Retinal pigment epithelial cell (primary cell): ENCODE measurements around the gene SLCO1C1.
"Not testable (repeated sequence)": the region's sequence is repeated elsewhere in the genome, so short reads cannot be mapped to it uniquely, and the experiment has no call there.

Experiments
- DNase-seq: peaks from one replicate; pipeline ENCODE4 v3.0.0-alpha.2; 2010; ENCODE audit warnings: low read depth
- H3K4me3 ChIP-seq: 2 replicates; pipeline ENCODE4 v1.5.1; 2011; ENCODE audit warnings: mild to moderate bottlenecking, low read length, control low read depth, moderate library complexity
- TF ChIP-seq, protein P1 (sequence below): conservative IDR thresholded peaks from 2 replicates; pipeline ENCODE4 v1.5.1; 2011; ENCODE audit warnings: low read depth, low read length, control low read depth, inconsistent platforms

SLCO1C1 gene

GRCh38 chr12:20722142-20722541 lies 27.0 kb downstream of the SLCO1C1 start:
- H3K4me3 ChIP-seq = no peak overlapping the region
- DNase-seq = no peak
- TF ChIP-seq, protein P1, sequence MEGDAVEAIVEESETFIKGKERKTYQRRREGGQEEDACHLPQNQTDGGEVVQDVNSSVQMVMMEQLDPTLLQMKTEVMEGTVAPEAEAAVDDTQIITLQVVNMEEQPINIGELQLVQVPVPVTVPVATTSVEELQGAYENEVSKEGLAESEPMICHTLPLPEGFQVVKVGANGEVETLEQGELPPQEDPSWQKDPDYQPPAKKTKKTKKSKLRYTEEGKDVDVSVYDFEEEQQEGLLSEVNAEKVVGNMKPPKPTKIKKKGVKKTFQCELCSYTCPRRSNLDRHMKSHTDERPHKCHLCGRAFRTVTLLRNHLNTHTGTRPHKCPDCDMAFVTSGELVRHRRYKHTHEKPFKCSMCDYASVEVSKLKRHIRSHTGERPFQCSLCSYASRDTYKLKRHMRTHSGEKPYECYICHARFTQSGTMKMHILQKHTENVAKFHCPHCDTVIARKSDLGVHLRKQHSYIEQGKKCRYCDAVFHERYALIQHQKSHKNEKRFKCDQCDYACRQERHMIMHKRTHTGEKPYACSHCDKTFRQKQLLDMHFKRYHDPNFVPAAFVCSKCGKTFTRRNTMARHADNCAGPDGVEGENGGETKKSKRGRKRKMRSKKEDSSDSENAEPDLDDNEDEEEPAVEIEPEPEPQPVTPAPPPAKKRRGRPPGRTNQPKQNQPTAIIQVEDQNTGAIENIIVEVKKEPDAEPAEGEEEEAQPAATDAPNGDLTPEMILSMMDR = no peak

DNA sequence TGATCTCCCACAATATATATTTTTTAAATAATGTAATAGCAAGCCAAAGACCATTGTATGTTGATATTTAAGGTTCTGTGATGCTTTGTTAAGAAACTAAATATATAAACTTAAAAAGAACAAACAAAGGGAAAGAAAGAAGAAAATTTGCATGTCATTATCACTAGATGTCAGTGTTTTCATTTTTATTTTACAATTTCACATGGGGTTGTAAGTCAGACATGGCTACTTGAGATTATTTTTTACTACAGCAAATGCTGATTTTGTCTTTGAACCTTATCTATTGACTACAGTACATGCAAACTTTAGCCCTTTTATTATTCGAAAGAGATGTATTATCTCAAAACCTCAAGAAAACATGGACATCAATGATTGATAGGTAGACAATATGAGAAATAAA lies 36.1 kb downstream of the SLCO1C1 start:
- no peak for DNase-seq
- TF ChIP-seq, protein P1 = no peak
- H3K4me3 ChIP-seq = no peak overlapping the region

GRCh38 chr12:20740972-20741371 lies 45.8 kb downstream of the SLCO1C1 start:
- TF ChIP-seq, protein P1 = no peak

DNA sequence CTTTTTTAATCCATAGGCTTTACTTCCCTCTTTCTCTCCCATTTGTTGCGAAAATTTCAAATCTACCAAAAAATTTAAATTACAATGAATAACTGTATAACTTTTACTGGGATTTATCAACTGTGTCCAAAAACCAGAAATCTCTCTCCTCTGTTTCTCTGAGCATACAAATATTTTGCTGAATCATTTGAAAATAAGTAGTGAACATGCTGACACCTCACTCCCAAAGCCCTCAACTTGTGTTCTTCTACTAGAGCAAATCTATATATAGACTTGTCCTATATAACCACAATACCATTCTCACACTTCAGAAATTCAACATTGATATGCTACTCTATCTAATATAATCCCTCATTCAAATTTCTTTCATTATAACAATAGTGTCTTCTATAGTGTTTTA lies 53.1 kb downstream of the SLCO1C1 start:
- TF ChIP-seq, protein P1 = no peak
- no peak for DNase-seq
- H3K4me3 ChIP-seq = no peak overlapping the region

More at GRCh38 chr12:20740972-20741371, 45.8 kb downstream of the SLCO1C1 start:
- DNase-seq = no peak
- no peak overlapping the region for H3K4me3 ChIP-seq

GRCh38 chr12:20751046-20751445 lies 55.9 kb downstream of the SLCO1C1 start:
- H3K4me3 ChIP-seq = no peak overlapping the region
- no peak for DNase-seq
- TF ChIP-seq, protein P1 = no peak

DNA sequence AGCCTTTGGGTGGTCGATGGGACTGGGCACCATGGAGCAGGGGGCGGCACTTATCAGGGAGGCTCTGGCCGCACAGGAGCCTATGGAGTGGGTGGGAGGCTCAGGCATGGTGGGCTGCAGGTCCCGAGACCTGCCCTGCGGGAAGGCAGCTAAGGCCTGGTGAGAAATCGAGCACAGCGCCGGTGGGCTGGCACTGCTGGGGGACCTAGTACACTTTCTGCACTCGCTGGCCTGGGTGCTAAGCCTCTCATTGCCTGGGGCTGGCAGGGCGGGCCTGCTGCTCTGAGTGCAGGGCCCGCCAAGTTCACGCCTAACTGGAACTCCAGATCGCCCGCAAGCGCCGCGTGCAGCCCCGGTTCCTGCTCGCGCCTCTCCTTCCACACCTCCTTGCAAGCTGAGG lies 82.3 kb downstream of the SLCO1C1 start:
- DNase-seq = no peak
- TF ChIP-seq, protein P1 = no peak
- H3K4me3 ChIP-seq = no peak overlapping the region

DNA sequence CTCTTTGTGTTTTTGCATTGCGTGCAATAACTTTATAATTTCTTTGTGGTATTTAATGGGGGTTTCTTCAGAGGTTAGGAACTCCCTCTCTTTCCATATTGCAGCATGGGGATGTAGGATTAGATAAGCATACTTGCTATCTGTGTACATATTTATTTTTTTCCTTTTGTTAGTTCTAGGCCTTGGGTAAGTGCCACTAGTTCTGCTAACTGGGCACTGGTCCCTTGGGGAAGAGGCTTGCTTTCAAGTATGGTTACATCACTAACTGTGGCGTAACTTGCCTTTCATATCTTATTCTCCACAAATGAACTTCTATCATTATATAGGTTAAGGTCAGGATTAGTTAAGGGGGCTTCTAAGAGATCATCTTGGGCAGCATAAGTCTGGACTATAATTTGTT lies 83.8 kb downstream of the SLCO1C1 start:
- TF ChIP-seq, protein P1 = no peak
- H3K4me3 ChIP-seq = no peak overlapping the region
- DNase-seq = no peak

GRCh38 chr12:20779971-20780370 lies 84.8 kb downstream of the SLCO1C1 start:
- DNase-seq, H3K4me3 ChIP-seq: not testable (repeated sequence)

GRCh38 chr12:20783796-20784357 lies 88.7 kb downstream of the SLCO1C1 start:
- H3K4me3 ChIP-seq, DNase-seq: not testable (repeated sequence)
